Chondrocyte (in vitro differentiated cells): Measurements from ENCODE around the gene ZWILCH. TPM values are rescaled to one million over a fixed set of nuclear protein-coding genes. Genes with fewer than 3 reads are reported as not detected.
"Not testable (repeated sequence)": the region's sequence is repeated elsewhere in the genome, so short reads cannot be mapped to it uniquely, and the experiment has no call there.

Experiments used
- DNase-seq: peaks from one replicate; pipeline ENCODE4 v3.0.0; 2021; ENCODE audit warnings: mixed read lengths, low spot score
- H3K27ac Mint-ChIP-seq: one replicate; pipeline ENCODE4 v1.8.0; 2021; ENCODE audit warnings: mild to moderate bottlenecking, moderate library complexity, mixed read lengths; ENCODE audit not compliant: unreplicated experiment
- H3K27me3 Mint-ChIP-seq: 2 replicates; pipeline ENCODE4 v1.8.0; 2021; ENCODE audit warnings: low read depth, mixed read lengths
- H3K36me3 Mint-ChIP-seq: 2 replicates; pipeline ENCODE4 v1.8.0; 2021; ENCODE audit warnings: low read depth, mixed read lengths
- H3K4me1 Mint-ChIP-seq: 2 replicates; pipeline ENCODE4 v1.8.0; 2021; ENCODE audit warnings: low read depth, mild to moderate bottlenecking, mixed read lengths
- H3K4me3 Mint-ChIP-seq: one replicate; pipeline ENCODE4 v1.8.0; 2021; ENCODE audit warnings: mild to moderate bottlenecking, moderate library complexity, mixed read lengths; ENCODE audit not compliant: unreplicated experiment
- H3K9me3 Mint-ChIP-seq: 2 replicates; pipeline ENCODE4 v1.8.0; 2021; ENCODE audit warnings: low read depth, mixed read lengths
- CTCF ChIP-seq: fragments of 200-600 bp; sonication (generic); IDR thresholded peaks from 2 replicates; pipeline ENCODE4 v1.5.0; 2021; ENCODE audit warnings: antibody characterized with exemption, mild to moderate bottlenecking, moderate library complexity
- total RNA-seq: library from RNA; stranded (reverse); gene quantifications from 3 replicates; pipeline ENCODE4 v1.2.1, GENCODE V29; 2021

ZWILCH gene
- total RNA-seq, 1 donor from 2014 or later = 11.0 TPM

- H3K36me3 Mint-ChIP-seq = peaks cover 37% of the 10 kb centered on the region
- H3K27me3 Mint-ChIP-seq = no peaks in the 10 kb centered on the region
- no peak overlapping the region for H3K4me3 Mint-ChIP-seq
- no peak for DNase-seq
- H3K27ac Mint-ChIP-seq = peak overlapping the region; percentile 92
- H3K9me3 Mint-ChIP-seq = no peaks in the 10 kb centered on the region
- H3K4me1 Mint-ChIP-seq = peaks cover 34% of the 10 kb centered on the region
- peak; percentile 78 for TF ChIP-seq CTCF
Observed at GRCh38 chr15:66498501-66499386, 6.4 kb upstream of the ZWILCH start.

GRCh38 chr15:66500346-66500745 is 4.8 kb upstream of the ZWILCH start:
- H3K36me3 Mint-ChIP-seq = peaks cover 38% of the 10 kb centered on the region
- H3K27me3 Mint-ChIP-seq = not testable (repeated sequence)
- H3K27ac Mint-ChIP-seq = peak overlapping the region; percentile 8

GRCh38 chr15:66502491-66502890 is 2.6 kb upstream of the ZWILCH start:
- peaks cover 36% of the 10 kb centered on the region for H3K36me3 Mint-ChIP-seq
- H3K27ac Mint-ChIP-seq = peak overlapping the region; percentile 100
- peaks cover 44% of the 10 kb centered on the region for H3K4me1 Mint-ChIP-seq
- peak overlapping the region; percentile 100 for H3K4me3 Mint-ChIP-seq
- TF ChIP-seq CTCF = no peak
- DNase-seq = no peak
- H3K9me3 Mint-ChIP-seq = no peaks in the 10 kb centered on the region
- no peaks in the 10 kb centered on the region for H3K27me3 Mint-ChIP-seq

More at GRCh38 chr15:66500346-66500745, 4.8 kb upstream of the ZWILCH start:
- H3K9me3 Mint-ChIP-seq, DNase-seq, H3K4me3 Mint-ChIP-seq: not testable (repeated sequence)
- peaks cover 38% of the 10 kb centered on the region for H3K4me1 Mint-ChIP-seq

GRCh38 chr15:66503041-66503648 is 2.0 kb upstream of the ZWILCH start:
- Mint-ChIP-seq H3K4me1 (peaks cover 39% of the 10 kb centered on the region), H3K27ac (peak overlapping the region; percentile 100), H3K36me3 (peaks cover 34% of the 10 kb centered on the region), H3K4me3 (peak overlapping the region; percentile 100)
- not testable (repeated sequence) for H3K9me3 Mint-ChIP-seq, H3K27me3 Mint-ChIP-seq, DNase-seq

- no peak for DNase-seq
- Mint-ChIP-seq H3K4me3 (peak overlapping the region; percentile 100), H3K27ac (peak overlapping the region; percentile 100), H3K9me3 (no peaks in the 10 kb centered on the region), H3K27me3 (no peaks in the 10 kb centered on the region), H3K36me3 (peaks cover 31% of the 10 kb centered on the region), H3K4me1 (peaks cover 38% of the 10 kb centered on the region)
- no peak for TF ChIP-seq CTCF
Observed at GRCh38 chr15:66503780-66504562, 1.2 kb upstream of the ZWILCH start.

GRCh38 chr15:66505430-66505811 is 295 bp downstream of the ZWILCH start:
- peak overlapping the region; percentile 100 for H3K4me3 Mint-ChIP-seq
- peaks cover 38% of the 10 kb centered on the region for H3K4me1 Mint-ChIP-seq
- H3K36me3 Mint-ChIP-seq = peaks cover 19% of the 10 kb centered on the region
- no peak for DNase-seq
- H3K9me3 Mint-ChIP-seq = no peaks in the 10 kb centered on the region
- TF ChIP-seq CTCF = no peak
- H3K27me3 Mint-ChIP-seq = no peaks in the 10 kb centered on the region
- H3K27ac Mint-ChIP-seq = peak overlapping the region; percentile 100
